ENCODE measurements around the gene BEST3. TPM values are rescaled to one million over a fixed set of nuclear protein-coding genes. Genes with fewer than 3 reads are reported as not detected.

BEST3 gene
- total RNA-seq, 1 experiment from 2014 or later: 0.54 TPM

DNA sequence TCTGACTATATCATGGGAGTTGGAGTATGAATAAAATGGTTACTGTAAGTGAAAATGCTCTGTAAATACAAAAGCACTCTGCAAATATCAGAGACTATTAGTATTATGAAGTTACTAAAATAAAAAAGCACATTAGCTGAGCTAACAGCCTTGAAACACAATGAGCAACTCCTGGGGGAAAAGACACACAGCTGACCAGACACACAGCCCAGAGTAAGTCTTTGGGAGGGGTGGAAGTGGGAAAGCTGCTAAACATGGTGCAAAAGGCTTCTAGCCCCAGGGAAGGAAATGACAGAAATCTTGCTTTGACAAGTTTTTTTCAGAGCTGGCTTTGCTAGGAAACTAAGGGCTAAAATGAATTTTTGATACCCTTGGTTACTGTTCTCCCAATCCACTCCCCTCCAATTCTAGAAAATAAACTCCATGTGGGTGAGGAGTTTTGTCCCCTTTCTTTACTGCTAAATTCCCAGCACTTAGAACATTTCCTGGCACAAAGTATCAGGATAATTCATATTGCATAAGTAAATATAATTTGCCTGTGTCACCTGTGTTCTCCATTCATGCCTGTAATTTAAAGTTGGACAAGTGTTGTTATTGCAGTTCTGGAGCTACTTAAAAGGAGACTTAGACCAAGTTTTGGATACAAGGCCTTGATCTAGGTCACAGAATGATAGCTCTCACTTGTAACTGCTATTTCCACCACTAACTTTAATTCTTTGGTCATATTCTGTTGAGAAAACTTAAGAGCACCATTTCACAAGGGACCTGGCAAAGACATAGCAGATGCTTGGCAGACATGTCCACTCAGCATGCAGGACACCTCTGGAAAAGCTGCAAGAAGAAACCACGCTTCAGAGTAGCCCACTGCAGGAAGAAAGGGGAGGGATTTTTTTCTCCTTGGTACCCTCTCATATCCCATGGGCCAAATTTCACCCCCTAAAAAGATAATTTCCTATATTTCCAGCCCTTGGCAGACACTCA is 20.5 kb upstream of the BEST3 start:
- intact Hi-C loops (cut with micrococcal nuclease): no loop called here
- BruUV-seq (replicated peaks): no TSS peak
- H3K4me1 ChIP-seq (ENCODE audit: control insufficient read depth in 1 of 2, insufficient read depth in 2 of 2, low read length in 2 of 2): no peaks in the 10 kb centered on the region
- ChIA-PET CTCF (no interaction called here), RAD21 (ENCODE audit: low non-redundant PET in 1 of 2, low total read pairs in 2 of 2, uncharacterized antibody in 2 of 2, unreplicated experiment in 2 of 2) (no interaction called here), POLR2A (no interaction called here)
- H3K9ac ChIP-seq (ENCODE audit: low read length): no peak overlapping the region
- TF ChIP-seq SIN3A (IDR thresholded peaks at IDR 0.05; ENCODE audit: low read depth): no peak
- TF ChIP-seq REST (IDR thresholded peaks at IDR 0.05; ENCODE audit: low read depth): no peak
- TF ChIP-seq SP1 (IDR thresholded peaks at IDR 0.05; ENCODE audit: low read depth): no peak
- TF ChIP-seq, protein P1, sequence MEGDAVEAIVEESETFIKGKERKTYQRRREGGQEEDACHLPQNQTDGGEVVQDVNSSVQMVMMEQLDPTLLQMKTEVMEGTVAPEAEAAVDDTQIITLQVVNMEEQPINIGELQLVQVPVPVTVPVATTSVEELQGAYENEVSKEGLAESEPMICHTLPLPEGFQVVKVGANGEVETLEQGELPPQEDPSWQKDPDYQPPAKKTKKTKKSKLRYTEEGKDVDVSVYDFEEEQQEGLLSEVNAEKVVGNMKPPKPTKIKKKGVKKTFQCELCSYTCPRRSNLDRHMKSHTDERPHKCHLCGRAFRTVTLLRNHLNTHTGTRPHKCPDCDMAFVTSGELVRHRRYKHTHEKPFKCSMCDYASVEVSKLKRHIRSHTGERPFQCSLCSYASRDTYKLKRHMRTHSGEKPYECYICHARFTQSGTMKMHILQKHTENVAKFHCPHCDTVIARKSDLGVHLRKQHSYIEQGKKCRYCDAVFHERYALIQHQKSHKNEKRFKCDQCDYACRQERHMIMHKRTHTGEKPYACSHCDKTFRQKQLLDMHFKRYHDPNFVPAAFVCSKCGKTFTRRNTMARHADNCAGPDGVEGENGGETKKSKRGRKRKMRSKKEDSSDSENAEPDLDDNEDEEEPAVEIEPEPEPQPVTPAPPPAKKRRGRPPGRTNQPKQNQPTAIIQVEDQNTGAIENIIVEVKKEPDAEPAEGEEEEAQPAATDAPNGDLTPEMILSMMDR (IDR thresholded peaks at IDR 0.05 in 2 of 3, conservative IDR thresholded peaks at IDR 0.05 in 1 of 3; ENCODE audit: borderline replicate concordance in 1 of 3, insufficient read depth in 1 of 3, low read depth in 2 of 3, low read length in 2 of 3): no peak
- TF ChIP-seq EZH2phosphoT487 (IDR thresholded peaks at IDR 0.05; ENCODE audit: borderline replicate concordance): no peak
- no peak for TF ChIP-seq POLR2A (IDR thresholded peaks at IDR 0.05; ENCODE audit: borderline replicate concordance, extremely low read depth, insufficient read depth, insufficient read length)
- TF ChIP-seq TCF7L2 (IDR thresholded peaks at IDR 0.05; ENCODE audit: borderline replicate concordance, extremely low read depth, insufficient read depth, insufficient read length): no peak
- no peak for TF ChIP-seq ZFX (IDR thresholded peaks at IDR 0.05)
- no peak for TF ChIP-seq MAX (IDR thresholded peaks at IDR 0.05)
- no peak for TF ChIP-seq ZBTB33 (IDR thresholded peaks at IDR 0.05; ENCODE audit: extremely low read depth, insufficient replicate concordance, low read length)
- TF ChIP-seq ATF3 (IDR thresholded peaks at IDR 0.05): no peak
- no peak for TF ChIP-seq ELF1 (IDR thresholded peaks at IDR 0.05; ENCODE audit: borderline replicate concordance, low read depth)
- no peak for TF ChIP-seq FOSL1 (IDR thresholded peaks at IDR 0.05; ENCODE audit: low read depth)
- TF ChIP-seq EZH2 (IDR thresholded peaks at IDR 0.05): no peak
- TF ChIP-seq RAD21 (IDR thresholded peaks at IDR 0.05; ENCODE audit: low read depth): no peak
- no peak for TF ChIP-seq EGR1 (IDR thresholded peaks at IDR 0.05; ENCODE audit: low read depth)
- no peaks in the 10 kb centered on the region for H3K79me2 ChIP-seq (ENCODE audit: insufficient read depth, low read length)
- DNase-seq (ENCODE audit: low read depth, low spot score): no peak
- H3K4me3 ChIP-seq (replicated peaks in 1 of 2; ENCODE audit: low read depth in 1 of 2, low read length in 2 of 2): no peak overlapping the region
- ATAC-seq: no peak
- no peaks in the 10 kb centered on the region for H3K27me3 ChIP-seq (ENCODE audit: insufficient read depth, low read length)
- H3K9me3 ChIP-seq (ENCODE audit: control insufficient read depth in 1 of 2, insufficient read depth in 1 of 2, low read depth in 1 of 2, low read length in 2 of 2): no peaks in the 10 kb centered on the region
- H3K36me3 ChIP-seq (ENCODE audit: control insufficient read depth in 1 of 2, insufficient read depth in 2 of 2, low read length in 2 of 2): no peaks in the 10 kb centered on the region
- H2AFZ ChIP-seq (ENCODE audit: low read depth, low read length, poor library complexity, severe bottlenecking): no peak overlapping the region
- no peak overlapping the region for H3K4me2 ChIP-seq (ENCODE audit: low read length)
- no peaks in the 10 kb centered on the region for H3K9me2 ChIP-seq (ENCODE audit: insufficient read depth)
- H4K20me1 ChIP-seq (ENCODE audit: insufficient read depth): no peaks in the 10 kb centered on the region
- no peak overlapping the region for H3K27ac ChIP-seq (ENCODE audit: low read depth, low read length)
